HL-60 (cell line): ENCODE measurements around the gene SHROOM3.

Experiments used
- DNase-seq, 2 experiments: peaks; one replicate each; pipeline ENCODE4 v3.0.0-alpha.2; 2010 to 2020; ENCODE audit warnings: low read depth in 1 of 2, low spot score in 1 of 2
- H3K27ac ChIP-seq: fragments of 250-450 bp; sonication (Bioruptor Pico); replicated peaks from 2 replicates; pipeline ENCODE4 v1.5.1; 2020; ENCODE audit warnings: mild to moderate bottlenecking, moderate library complexity
- H3K27me3 ChIP-seq: fragments of 250-450 bp; sonication (Bioruptor Pico); 2 replicates; pipeline ENCODE4 v1.5.1; 2021; ENCODE audit warnings: mild to moderate bottlenecking, moderate library complexity; ENCODE audit not compliant: insufficient read depth, poor library complexity, severe bottlenecking
- H3K4me3 ChIP-seq: replicated peaks from 2 replicates; pipeline ENCODE4 v1.5.1; 2011; ENCODE audit warnings: mild to moderate bottlenecking, control low read depth, low read length; ENCODE audit not compliant: insufficient read depth
- GABPA ChIP-seq: IDR thresholded peaks from 2 replicates; pipeline ENCODE4 v1.6.1; 2012; ENCODE audit warnings: low read depth
- POLR2AphosphoS5 ChIP-seq: IDR thresholded peaks from 2 replicates; pipeline ENCODE4 v1.6.1; 2012; ENCODE audit warnings: low read depth
- SPI1 ChIP-seq: IDR thresholded peaks from 2 replicates; pipeline ENCODE4 v1.6.1; 2012; ENCODE audit warnings: low read depth, mild to moderate bottlenecking, borderline replicate concordance
- TF ChIP-seq, protein P1 (sequence below): IDR thresholded peaks from 2 replicates; pipeline ENCODE4 v1.6.1; 2012; ENCODE audit warnings: low read depth; ENCODE audit not compliant: insufficient replicate concordance
- TF ChIP-seq, protein P2 (sequence below): IDR thresholded peaks from one replicate; pipeline ENCODE4 v1.5.1; 2011; ENCODE audit warnings: low read length, control low read depth, inconsistent platforms; ENCODE audit not compliant: insufficient read depth

Gene SHROOM3

DNA sequence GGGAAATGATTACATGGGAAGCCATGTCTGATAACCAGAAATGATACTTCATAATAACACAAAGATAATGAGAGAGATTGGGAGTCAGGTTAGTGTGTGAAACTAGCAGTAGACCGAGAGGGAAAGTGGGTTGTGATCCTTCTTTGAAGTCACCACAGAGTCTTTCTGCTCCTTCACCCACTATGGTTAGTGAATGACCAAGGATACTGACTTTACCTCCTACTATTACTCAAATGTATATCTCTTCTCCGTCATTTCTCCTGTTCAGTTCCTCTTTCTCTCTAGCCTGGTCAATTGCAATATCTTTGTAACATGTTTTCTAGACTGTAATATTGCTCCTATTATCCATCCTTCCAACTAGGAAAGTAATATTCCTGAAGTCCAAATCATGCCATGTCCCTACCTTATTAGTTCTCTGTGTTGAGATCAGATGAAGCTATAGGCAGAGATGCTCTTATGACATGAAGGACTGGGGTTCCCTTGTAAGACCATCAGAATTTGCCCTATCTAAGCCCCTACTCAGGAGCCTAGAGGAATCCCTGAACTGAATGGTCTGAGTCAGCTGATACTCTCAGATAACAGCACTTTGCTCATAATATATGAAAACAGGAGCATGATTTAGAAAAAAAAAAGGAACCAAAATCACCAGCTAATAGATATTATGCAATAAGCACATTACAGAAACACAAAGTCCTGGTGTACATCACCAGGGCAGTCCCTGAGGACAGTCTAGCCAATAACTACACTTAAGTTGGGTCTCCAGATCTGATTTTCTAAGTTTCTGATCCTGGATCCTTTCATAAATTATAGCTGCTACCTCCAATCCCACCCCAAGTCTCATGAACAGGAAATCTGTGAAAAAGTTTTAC is 81.2 kb downstream of the SHROOM3 start:
- TF ChIP-seq SPI1 = peak; percentile 61; the same call in 1 of the 2 replicates
- TF ChIP-seq, protein P1, sequence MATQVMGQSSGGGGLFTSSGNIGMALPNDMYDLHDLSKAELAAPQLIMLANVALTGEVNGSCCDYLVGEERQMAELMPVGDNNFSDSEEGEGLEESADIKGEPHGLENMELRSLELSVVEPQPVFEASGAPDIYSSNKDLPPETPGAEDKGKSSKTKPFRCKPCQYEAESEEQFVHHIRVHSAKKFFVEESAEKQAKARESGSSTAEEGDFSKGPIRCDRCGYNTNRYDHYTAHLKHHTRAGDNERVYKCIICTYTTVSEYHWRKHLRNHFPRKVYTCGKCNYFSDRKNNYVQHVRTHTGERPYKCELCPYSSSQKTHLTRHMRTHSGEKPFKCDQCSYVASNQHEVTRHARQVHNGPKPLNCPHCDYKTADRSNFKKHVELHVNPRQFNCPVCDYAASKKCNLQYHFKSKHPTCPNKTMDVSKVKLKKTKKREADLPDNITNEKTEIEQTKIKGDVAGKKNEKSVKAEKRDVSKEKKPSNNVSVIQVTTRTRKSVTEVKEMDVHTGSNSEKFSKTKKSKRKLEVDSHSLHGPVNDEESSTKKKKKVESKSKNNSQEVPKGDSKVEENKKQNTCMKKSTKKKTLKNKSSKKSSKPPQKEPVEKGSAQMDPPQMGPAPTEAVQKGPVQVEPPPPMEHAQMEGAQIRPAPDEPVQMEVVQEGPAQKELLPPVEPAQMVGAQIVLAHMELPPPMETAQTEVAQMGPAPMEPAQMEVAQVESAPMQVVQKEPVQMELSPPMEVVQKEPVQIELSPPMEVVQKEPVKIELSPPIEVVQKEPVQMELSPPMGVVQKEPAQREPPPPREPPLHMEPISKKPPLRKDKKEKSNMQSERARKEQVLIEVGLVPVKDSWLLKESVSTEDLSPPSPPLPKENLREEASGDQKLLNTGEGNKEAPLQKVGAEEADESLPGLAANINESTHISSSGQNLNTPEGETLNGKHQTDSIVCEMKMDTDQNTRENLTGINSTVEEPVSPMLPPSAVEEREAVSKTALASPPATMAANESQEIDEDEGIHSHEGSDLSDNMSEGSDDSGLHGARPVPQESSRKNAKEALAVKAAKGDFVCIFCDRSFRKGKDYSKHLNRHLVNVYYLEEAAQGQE = no peak
- Histone ChIP-seq H3K4me3 (no peak overlapping the region), H3K27ac (no peak overlapping the region), H3K27me3 (no peaks in the 10 kb centered on the region)
- DNase-seq = no peak

DNA sequence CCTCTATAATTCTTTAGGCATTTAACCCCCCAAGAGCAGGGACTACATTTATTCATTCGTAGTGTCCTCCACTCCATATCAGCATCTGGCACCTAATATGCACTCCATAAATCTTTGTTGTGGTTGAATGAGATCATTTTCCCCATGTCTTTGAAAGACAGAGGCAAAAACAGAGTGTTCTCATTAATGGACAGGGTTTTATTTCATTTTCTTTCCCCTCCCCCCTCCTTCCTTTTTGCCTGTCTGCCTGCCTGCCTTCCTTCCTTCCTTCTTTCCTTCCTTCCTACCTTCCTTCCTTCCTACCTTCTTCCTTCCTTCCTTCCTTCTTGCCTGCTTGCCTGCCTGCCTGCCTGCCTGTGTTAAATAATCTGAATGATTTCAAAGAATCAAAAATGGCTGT is 83.2 kb downstream of the SHROOM3 start:
- no peak overlapping the region for H3K27ac ChIP-seq
- DNase-seq = no peak
- no peaks in the 10 kb centered on the region for H3K27me3 ChIP-seq
- no peak overlapping the region for H3K4me3 ChIP-seq
- TF ChIP-seq, protein P2, sequence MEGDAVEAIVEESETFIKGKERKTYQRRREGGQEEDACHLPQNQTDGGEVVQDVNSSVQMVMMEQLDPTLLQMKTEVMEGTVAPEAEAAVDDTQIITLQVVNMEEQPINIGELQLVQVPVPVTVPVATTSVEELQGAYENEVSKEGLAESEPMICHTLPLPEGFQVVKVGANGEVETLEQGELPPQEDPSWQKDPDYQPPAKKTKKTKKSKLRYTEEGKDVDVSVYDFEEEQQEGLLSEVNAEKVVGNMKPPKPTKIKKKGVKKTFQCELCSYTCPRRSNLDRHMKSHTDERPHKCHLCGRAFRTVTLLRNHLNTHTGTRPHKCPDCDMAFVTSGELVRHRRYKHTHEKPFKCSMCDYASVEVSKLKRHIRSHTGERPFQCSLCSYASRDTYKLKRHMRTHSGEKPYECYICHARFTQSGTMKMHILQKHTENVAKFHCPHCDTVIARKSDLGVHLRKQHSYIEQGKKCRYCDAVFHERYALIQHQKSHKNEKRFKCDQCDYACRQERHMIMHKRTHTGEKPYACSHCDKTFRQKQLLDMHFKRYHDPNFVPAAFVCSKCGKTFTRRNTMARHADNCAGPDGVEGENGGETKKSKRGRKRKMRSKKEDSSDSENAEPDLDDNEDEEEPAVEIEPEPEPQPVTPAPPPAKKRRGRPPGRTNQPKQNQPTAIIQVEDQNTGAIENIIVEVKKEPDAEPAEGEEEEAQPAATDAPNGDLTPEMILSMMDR = no peak
- TF ChIP-seq, protein P1 = no peak
- TF ChIP-seq SPI1 (no peak), GABPA (no peak), POLR2AphosphoS5 (no peak)

DNA sequence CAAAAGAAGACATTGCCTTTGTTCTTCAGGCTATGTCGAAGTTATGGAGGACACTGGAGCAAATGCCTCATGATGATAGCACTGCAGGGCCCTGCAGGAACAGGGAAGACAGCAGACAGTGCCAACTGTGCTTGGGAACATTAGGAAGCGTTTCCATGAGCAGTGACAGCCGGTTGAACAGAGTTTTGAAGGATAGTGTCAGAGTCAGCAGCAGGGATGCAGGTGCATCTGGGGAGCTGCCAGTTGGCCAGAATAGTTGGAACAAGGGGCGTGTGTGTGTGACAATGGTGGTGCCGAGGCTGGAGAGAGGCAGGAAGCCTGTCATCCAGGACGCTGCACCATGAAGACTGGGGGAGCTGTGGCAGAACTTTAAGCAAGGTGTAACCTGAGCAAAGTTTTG is 88.6 kb downstream of the SHROOM3 start:
- H3K27ac ChIP-seq = no peak overlapping the region
- no peak overlapping the region for H3K4me3 ChIP-seq
- TF ChIP-seq, protein P1 = no peak
- TF ChIP-seq POLR2AphosphoS5 (no peak), SPI1 (no peak)
- DNase-seq = no peak
- H3K27me3 ChIP-seq = no peaks in the 10 kb centered on the region

DNA sequence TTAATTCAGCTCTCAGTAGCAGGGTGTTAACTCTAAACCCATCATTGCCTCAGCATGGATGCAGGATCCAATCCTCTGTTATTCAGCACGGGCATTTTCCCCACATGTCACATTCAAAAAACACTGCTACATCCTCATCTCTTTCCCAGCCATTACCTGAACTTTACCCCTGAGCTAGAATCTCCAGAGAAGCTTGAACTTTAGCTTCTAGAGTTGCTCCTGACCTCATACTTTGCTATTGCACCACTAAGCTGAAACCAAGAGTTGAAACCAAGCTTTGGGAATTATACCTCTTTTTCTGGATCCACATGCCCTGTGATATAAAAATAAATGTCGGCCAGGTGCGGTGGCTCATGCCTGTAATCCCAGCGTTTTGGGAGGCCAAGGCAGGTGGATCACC is 90.7 kb downstream of the SHROOM3 start:
- no peak overlapping the region for H3K27ac ChIP-seq
- TF ChIP-seq, protein P2 = no peak
- no peak for TF ChIP-seq GABPA
- TF ChIP-seq SPI1 = no peak
- TF ChIP-seq, protein P1 = no peak
- no peak for DNase-seq

More for the DNA sequence above, 90.7 kb downstream of the SHROOM3 start:
- Histone ChIP-seq H3K4me3 (no peak overlapping the region), H3K27me3 (no peaks in the 10 kb centered on the region)
